Measurements from ENCODE around the gene CYB561. TPM values are rescaled to one million over a fixed set of nuclear protein-coding genes. Genes with fewer than 3 reads are reported as not detected.
"Not testable (repeated sequence)": the region's sequence is repeated elsewhere in the genome, so short reads cannot be mapped to it uniquely, and the experiment has no call there.

CYB561 gene
- total RNA-seq, 1 donor from 2014 or later = 18.9 TPM

GRCh38 chr17:63455417-63455816 is 9.3 kb upstream of the CYB561 start:
- intact Hi-C loops (cut with DNase I) = no loop called here
- ATAC-seq (ENCODE audit: poor library complexity) (no peak), DNase-seq (no peak)

- ATAC-seq (ENCODE audit: poor library complexity) (no peak), DNase-seq (no peak)
- intact Hi-C loops (cut with DNase I) = no loop called here
Measured at GRCh38 chr17:63454915-63455314, 8.8 kb upstream of the CYB561 start.

GRCh38 chr17:63454357-63454756 is 8.3 kb upstream of the CYB561 start:
- ATAC-seq (ENCODE audit: poor library complexity); intact Hi-C loops (cut with DNase I); DNase-seq: not testable (repeated sequence)

DNA sequence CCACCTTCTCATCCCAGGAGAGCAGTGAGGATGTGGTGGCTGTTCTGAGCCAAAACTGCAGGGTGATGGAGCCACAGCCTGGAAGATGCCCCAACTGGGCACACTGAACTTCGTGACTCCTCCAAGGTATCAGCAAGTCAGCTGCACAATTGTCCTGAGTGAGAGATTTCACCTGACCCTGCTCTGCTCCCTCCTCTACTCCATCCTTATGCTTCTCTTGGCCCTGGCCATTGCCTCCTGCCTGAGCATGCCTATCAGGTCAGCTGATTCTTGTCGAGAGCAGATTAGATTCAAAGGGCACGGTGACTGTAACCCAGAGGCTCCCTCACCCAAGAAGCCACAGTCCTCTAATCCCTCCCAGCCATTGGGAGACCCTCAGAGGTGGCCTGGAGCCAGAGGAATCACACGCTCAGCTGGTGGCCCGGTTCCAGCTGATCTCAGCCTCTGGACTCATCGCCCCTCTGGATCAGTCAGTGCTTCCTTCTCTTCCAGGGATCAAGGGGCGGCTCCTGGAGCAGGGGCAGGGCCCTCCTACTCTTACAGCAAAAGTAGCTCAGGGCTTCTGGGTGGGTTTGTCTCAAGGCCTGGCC is 7.0 kb upstream of the CYB561 start:
- no peak for DNase-seq
- ATAC-seq (ENCODE audit: poor library complexity) = no peak
- intact Hi-C loops (cut with DNase I) = no loop called here

DNA sequence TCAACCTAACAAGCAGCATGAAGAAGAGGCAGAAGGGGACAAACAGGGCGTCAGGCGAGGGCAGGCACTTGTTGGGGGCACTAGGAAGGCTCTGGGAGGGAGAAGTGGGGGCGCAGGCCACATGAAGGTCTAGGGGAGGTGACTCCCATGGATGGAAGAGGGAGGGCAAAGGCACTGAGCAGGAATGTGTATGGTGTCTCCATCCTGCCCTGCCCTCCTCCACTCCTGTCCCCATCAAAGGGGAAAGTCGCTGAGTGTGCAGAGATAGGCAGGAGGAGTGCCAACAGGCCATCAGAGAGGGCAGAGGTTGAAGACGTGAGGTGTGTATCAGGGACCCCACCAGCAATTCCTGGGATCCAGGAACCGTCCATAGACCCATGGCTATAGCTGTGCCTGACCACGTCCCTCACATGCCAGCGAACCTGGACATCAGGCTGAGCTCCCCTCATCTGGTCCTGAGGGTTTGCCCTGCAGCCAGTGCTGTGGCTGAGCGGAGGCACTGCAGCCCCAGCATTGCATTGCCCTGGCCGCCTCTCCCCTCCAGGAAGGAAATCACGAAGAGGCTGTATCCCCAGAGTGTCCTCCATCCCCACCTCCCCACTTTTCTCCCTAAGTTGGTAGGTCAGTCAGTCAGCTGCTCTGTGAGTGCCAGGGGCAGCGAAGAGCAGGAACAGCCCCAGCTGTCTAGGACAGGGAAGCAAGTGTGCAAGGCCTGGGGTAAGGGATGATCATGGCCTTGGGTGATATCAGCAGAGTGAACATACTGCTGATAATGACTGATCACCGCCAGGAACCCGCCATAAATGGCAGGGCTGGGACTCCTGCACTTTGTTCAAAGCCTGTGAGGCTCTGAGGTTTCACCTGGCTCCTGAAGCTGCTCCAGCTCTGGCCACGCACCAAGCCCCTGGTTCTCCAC is 6.2 kb upstream of the CYB561 start:
- ATAC-seq (ENCODE audit: poor library complexity) = no peak
- intact Hi-C loops (cut with DNase I) = no loop called here
- no peak for DNase-seq

GRCh38 chr17:63451150-63451549 is 5.0 kb upstream of the CYB561 start:
- DNase-seq (no peak), ATAC-seq (ENCODE audit: poor library complexity) (no peak)
- intact Hi-C loops (cut with DNase I) = no loop called here

- ATAC-seq (ENCODE audit: poor library complexity) (no peak), DNase-seq (no peak)
- intact Hi-C loops (cut with DNase I) = no loop called here
Measured at GRCh38 chr17:63450551-63450950, 4.4 kb upstream of the CYB561 start.

DNA sequence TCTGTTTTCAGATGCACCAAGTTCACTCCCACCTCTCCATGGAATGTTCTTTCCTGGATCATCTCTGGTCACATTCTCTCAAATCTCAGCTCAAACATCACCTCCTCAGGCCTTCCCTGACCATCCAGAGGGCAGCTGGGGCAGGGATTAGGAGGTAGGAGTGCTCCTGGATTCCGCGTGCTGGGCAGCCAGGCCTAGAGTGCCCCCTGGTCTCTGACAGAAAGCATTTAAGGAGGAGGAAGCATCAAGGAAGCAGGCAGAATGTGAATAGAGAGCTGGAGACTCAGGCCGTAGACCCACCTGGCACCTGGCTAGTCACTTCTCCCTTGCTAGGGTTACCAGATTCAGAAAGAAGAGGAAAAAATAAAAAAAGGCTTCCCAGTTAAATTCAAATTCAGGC is 2.5 kb upstream of the CYB561 start:
- DNase-seq (no peak), ATAC-seq (ENCODE audit: poor library complexity) (no peak)
- intact Hi-C loops (cut with DNase I) = no loop called here

DNA sequence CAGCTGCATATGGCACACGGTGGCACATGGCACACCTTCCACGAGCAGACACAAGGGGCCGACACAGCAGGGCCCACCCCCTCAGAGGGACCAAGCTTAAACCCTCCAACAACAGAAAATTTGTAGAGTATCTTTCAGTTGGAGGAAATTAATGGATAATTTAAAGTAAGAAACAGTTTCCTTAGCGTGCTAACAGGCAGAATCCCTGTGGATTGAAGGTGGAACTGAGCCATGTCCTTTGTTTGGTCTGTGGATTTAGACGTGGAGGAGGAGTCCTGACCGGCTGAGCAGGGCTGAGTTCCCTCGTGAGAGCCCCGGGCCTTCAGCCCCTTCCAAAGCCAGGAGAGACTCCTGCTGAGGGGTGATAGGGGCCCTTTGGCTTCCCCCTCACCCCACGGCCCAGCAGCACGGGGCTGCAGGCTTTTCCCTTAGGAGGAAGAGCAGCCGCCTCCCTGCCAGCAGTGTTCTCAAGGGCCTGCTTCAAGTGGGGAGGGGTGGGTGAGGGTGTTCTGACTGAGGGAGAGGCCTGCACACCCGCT is 1.4 kb upstream of the CYB561 start:
- DNase-seq = no peak
- intact Hi-C loops (cut with DNase I) = no loop called here
- no peak for ATAC-seq (ENCODE audit: poor library complexity)

DNA sequence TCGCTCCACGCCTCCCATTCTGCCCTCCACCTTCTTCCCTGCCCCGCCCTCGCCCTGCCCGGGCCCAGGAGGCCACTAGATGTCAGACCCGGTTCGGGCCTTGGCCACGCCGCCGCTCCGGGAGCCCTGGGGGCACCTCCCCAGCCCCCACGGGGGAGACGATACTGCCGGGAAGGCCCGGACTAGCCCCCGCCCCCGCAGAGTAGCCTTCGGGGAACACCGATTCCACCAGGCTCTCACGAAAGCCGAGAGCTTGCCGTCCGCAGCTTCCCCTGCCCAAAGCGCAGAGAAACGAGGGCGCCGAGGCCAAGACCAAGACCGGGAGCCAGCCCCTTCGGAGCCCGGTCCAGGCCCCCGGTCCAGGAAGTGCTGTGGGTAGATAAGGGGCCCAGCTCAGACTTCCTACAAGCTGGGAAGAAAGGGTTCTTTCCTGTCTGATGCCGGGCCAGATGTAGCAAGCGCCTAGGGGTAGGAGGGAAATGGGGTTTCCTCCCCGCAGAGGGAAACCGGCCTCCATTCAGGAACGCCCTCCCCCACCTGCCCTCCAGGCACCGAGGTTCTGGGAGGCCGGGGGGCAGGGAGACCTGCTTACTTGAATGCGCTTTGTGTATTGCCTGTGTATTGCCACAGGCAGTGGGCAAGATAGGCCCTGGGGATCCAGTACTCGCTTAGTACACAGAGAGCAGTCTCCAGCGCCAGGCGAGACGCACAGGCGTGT is 806 bp upstream of the CYB561 start:
- intact Hi-C loops (cut with DNase I) = no loop called here
- peak; percentile 66 for ATAC-seq (ENCODE audit: poor library complexity)
- peak; percentile 84 for DNase-seq

GRCh38 chr17:63445571-63445953 is 544 bp downstream of the CYB561 start:
- DNase-seq (no peak), ATAC-seq (ENCODE audit: poor library complexity) (peak; percentile 6)
- intact Hi-C loops (cut with DNase I) = no loop called here

DNA sequence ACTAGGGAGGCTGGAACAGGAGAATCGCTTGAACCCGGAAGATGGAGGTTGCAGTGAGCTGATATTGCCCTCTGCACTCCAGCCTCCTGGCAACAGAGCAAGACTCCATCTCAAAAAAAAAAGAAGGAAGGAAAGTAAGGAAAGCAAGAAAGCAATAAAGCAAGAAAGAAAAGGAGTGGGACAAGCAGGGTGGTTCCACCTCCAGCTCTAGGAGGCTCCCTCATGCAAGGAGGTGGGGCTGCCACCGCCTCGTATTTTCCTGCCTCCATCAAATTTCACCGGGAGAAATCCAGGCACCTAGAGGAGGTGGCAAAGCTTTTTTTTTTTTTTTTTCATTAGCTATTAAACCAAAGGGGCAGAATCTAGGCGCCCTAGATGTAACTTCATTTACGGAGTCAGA is 1.0 kb downstream of the CYB561 start:
- intact Hi-C loops (cut with DNase I) = no loop called here
- DNase-seq = no peak
- no peak for ATAC-seq (ENCODE audit: poor library complexity)

DNA sequence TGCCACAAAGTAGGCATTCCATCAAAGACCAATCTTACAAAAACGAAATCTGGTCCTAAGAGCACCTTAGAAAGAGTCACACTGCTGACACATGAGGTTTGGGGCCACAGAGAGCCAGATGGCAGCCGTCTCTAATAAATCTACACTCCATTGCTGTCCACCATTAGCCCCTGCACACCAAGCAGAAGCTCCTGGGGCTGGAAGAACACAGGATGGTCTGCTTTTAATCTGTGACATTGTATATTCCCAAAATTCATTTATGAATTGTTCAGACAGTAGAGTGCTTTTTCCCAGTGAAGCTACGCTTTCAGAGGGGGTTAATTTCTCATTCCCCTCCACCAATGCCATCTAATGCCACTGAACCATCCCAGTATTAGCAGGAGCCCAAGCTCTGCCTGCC is 1.6 kb downstream of the CYB561 start:
- ATAC-seq (ENCODE audit: poor library complexity) (no peak), DNase-seq (no peak)
- intact Hi-C loops (cut with DNase I) = no loop called here

DNA sequence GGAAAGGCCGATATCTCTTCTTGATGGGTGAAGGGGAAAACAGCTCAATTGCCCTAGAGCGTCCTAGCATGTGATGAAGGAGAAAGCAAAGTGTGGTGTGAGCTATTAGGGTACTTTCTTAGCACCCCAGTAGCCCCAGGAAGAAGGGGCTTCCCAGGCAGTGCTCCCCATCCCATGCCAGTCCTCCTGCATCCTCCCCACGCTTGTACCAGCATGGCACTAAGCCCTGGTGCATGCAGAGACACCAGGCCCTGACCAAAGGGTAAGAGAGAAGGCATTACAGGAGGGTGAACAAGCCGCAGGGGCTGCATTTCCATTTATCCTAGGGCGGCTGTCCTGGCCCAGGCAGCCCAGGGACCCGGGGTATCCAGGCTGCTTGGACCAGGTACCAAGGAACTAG is 3.1 kb downstream of the CYB561 start:
- ATAC-seq (ENCODE audit: poor library complexity) = no peak
- DNase-seq = no peak
- intact Hi-C loops (cut with DNase I) = no loop called here

- intact Hi-C loops (cut with DNase I) = no loop called here
- peak; percentile 29 for DNase-seq
- ATAC-seq (ENCODE audit: poor library complexity) = peak; percentile 13
Measured at GRCh38 chr17:63442549-63443035, 3.5 kb downstream of the CYB561 start.

DNA sequence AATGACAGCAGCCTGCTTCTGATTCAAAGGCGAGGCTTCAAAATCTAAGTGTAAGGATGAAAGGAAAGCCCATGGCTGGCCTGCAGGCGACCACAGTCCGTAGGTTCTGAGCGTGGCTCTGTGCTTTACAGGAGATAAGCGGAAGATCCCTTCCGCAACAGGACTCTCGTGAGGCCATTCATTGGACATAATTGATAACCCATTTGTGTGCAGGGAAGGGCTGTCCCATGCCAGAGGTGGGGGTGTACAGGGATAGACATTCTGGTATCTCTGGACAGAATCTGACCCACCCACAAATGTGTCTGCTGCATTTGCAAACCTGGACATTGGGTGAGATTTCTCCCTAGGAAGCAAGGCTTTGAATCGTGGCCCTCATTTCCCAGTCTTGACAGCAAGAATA is 4.0 kb downstream of the CYB561 start:
- ATAC-seq (ENCODE audit: poor library complexity) = no peak
- intact Hi-C loops (cut with DNase I) = no loop called here
- DNase-seq = no peak

DNA sequence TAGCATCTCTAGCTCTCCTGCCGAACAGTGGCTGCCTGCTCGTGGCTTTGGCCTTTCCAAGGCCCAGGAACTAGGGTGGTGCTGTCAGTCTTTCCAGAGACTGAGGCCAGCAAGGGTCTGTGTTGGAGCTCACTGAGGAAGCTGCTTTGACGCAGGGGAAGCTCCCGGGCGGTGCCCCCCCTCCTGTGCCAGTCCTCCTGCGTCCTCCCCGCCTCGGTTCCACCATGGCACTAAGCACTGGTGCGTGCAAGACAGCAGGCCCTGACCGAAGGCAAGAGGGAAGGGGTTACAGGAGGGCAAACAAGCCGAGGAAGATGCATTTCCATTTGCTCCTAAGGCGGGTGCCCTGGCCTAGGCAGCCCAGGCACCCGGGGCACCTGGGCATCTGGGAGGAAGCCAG is 4.5 kb downstream of the CYB561 start:
- intact Hi-C loops (cut with DNase I) = no loop called here
- ATAC-seq (ENCODE audit: poor library complexity) (no peak), DNase-seq (no peak)

- intact Hi-C loops (cut with DNase I) = no loop called here
- ATAC-seq (ENCODE audit: poor library complexity) (no peak), DNase-seq (no peak)
Measured at GRCh38 chr17:63440770-63441335, 5.3 kb downstream of the CYB561 start.

- intact Hi-C loops (cut with DNase I) = no loop called here
- no peak for DNase-seq
- ATAC-seq (ENCODE audit: poor library complexity) = peak; percentile 11
Measured at GRCh38 chr17:63440127-63440769, 5.9 kb downstream of the CYB561 start.
